SU-DHL-6 (cell line): ENCODE data around the gene LIPM.

Source experiments
- CTCF ChIP-seq: fragments of 200-600 bp; sonication (generic); IDR thresholded peaks from one replicate; pipeline ENCODE4 v1.5.1; 2017; ENCODE audit warnings: antibody characterized with exemption, mild to moderate bottlenecking, low read length, moderate library complexity; ENCODE audit not compliant: insufficient read depth, poor library complexity, severe bottlenecking
- EZH2phosphoT487 ChIP-seq: fragments of 200-600 bp; sonication (generic), shearing (Covaris generic); conservative IDR thresholded peaks from 2 replicates; pipeline ENCODE4 v1.6.1; 2018; ENCODE audit warnings: mild to moderate bottlenecking, antibody characterized with exemption, low read length, moderate library complexity, mixed read lengths

- TF ChIP-seq CTCF (no peak), EZH2phosphoT487 (no peak)
These were observed 23.9 kb downstream of the LIPM start for GRCh38 chr10:88826388-88826787.
